Measurements from ENCODE around the gene ZNF813.

DNA sequence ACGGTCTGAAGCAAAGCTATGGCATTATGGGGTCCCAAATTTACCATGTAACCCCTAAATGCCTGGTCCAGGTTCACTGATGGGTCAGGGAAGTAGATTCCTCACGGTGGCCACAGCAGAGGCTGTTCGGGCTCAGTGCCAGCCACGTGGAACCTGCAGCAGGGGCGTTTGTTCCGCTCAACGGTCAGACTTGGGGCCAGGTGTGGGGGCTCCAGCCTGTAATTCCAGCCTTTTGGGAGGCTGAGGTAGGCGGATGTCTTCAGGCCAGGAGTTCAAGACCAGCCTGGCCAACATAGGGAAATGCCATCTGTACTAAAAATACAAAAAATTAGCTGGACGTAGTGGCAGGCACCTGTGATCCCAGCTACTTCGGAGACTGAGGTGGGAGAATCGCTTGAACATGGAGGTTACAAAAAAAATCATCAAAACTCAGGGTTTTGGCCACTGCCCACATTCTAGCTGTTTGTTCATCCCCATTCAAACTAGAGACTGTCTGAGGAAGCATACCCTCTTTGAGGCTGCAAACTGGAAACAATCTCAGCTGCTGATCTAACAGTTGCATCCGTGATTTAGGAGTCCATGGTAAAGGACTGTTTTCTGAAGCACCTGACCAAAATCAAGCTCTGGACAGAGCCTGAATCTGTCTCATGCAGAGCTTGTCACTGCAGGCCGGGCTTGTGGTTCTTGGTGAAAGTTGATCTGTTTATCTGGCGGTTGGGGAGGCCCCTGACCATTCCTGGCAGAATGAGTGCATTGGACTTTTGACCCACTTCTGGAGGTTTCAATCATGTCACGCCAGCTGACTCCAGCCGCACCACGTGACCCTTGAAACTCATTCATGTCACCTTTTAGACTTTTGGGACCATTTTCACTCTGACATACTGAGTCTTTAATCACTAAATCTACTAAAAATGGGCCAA is 40.2 kb downstream of the ZNF813 start:
- TF ChIP-seq POLR2AphosphoS5 (IDR thresholded peaks at IDR 0.05; ENCODE audit: low read depth, low read length): no peak
- TF ChIP-seq, protein P1, sequence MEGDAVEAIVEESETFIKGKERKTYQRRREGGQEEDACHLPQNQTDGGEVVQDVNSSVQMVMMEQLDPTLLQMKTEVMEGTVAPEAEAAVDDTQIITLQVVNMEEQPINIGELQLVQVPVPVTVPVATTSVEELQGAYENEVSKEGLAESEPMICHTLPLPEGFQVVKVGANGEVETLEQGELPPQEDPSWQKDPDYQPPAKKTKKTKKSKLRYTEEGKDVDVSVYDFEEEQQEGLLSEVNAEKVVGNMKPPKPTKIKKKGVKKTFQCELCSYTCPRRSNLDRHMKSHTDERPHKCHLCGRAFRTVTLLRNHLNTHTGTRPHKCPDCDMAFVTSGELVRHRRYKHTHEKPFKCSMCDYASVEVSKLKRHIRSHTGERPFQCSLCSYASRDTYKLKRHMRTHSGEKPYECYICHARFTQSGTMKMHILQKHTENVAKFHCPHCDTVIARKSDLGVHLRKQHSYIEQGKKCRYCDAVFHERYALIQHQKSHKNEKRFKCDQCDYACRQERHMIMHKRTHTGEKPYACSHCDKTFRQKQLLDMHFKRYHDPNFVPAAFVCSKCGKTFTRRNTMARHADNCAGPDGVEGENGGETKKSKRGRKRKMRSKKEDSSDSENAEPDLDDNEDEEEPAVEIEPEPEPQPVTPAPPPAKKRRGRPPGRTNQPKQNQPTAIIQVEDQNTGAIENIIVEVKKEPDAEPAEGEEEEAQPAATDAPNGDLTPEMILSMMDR (IDR thresholded peaks at IDR 0.05 in 2 of 3, conservative IDR thresholded peaks at IDR 0.05 in 1 of 3; ENCODE audit: borderline replicate concordance in 1 of 3, insufficient read depth in 1 of 3, low read depth in 2 of 3, low read length in 2 of 3): no peak
- TF ChIP-seq POLR2A (IDR thresholded peaks at IDR 0.05; ENCODE audit: borderline replicate concordance, extremely low read depth, insufficient read depth, insufficient read length): no peak
- no peak for TF ChIP-seq EZH2 (IDR thresholded peaks at IDR 0.05)
- no peak for TF ChIP-seq CEBPB (IDR thresholded peaks at IDR 0.05; ENCODE audit: low read depth)
- no peak for TF ChIP-seq EZH2phosphoT487 (IDR thresholded peaks at IDR 0.05; ENCODE audit: borderline replicate concordance)
- no peak for TF ChIP-seq ZNF274 (IDR thresholded peaks at IDR 0.05; ENCODE audit: low read depth, low read length)
- TF ChIP-seq YY1 (IDR thresholded peaks at IDR 0.05; ENCODE audit: extremely low read depth, insufficient replicate concordance, low read depth, low read length): no peak
